T47D (cell line): Measurements from ENCODE around the gene CDCA4.

ENCODE experiments used
- DNase-seq, 2 experiments: peaks; one replicate each; pipeline versions ENCODE4 v3.0.0 to v3.0.0-alpha.2; 2011 to 2012; ENCODE audit warnings: low read depth in 1 of 2, low spot score in 1 of 2
- JUND ChIP-seq: IDR thresholded peaks from 2 replicates; pipeline ENCODE4 v1.6.1; 2012; ENCODE audit warnings: low read depth
- in situ Hi-C: cut with HindIII; loops from 2 replicates; pipeline ENCODE4 v1.10.0; 2016; ENCODE audit warnings: low sequenced_read_pairs, low pct_unique_long_range_greater_than_20kb

The CDCA4 gene

GRCh38 chr14:104984056-104984894, 36.6 kb downstream of the CDCA4 start:
- in situ Hi-C loops, result no loop called here
- no peak for TF ChIP-seq JUND
- DNase-seq, result no peak

- DNase-seq, result no peak
- in situ Hi-C loops, result no loop called here
- no peak for TF ChIP-seq JUND
These were observed 37.6 kb downstream of the CDCA4 start for GRCh38 chr14:104983231-104983721.

- TF ChIP-seq JUND, result no peak
These were observed 38.2 kb downstream of the CDCA4 start for GRCh38 chr14:104982548-104983230.

GRCh38 chr14:104981699-104982541, 39.0 kb downstream of the CDCA4 start:
- in situ Hi-C loops, result no loop called here
- no peak for TF ChIP-seq JUND
- no peak for DNase-seq

More at GRCh38 chr14:104982548-104983230, 38.2 kb downstream of the CDCA4 start:
- no peak for DNase-seq
- in situ Hi-C loops, result no loop called here

- DNase-seq, result no peak
- in situ Hi-C loops, result no loop called here
- TF ChIP-seq JUND, result no peak
These were observed 40.0 kb downstream of the CDCA4 start for GRCh38 chr14:104980611-104981531.

- no peak for TF ChIP-seq JUND
- in situ Hi-C loops, result no loop called here
- peak in 1 of 2 experiments; percentile 68 for DNase-seq
These were observed 40.9 kb downstream of the CDCA4 start for GRCh38 chr14:104979758-104980610.

- no peak for TF ChIP-seq JUND
- no peak for DNase-seq
- in situ Hi-C loops, result no loop called here
These were observed 41.9 kb downstream of the CDCA4 start for GRCh38 chr14:104978746-104979691.

GRCh38 chr14:104977681-104978653, 42.9 kb downstream of the CDCA4 start, which contains the start of gene AHNAK2:
AHNAK2 (minus strand) TSS chr14:104978374; CDS start chr14:104978237, 137 bp downstream.
- DNase-seq, result peak; percentile 90
- in situ Hi-C loops, result no loop called here
- no peak for TF ChIP-seq JUND
